T follicular helper cell (primary cell): Measurements from ENCODE around the gene DEFB123.
"Not testable (repeated sequence)": the region's sequence is repeated elsewhere in the genome, so short reads cannot be mapped to it uniquely, and the experiment has no call there.

Experiments
- DNase-seq: peaks from one replicate; pipeline ENCODE4 v3.0.0-alpha.2; 2020; ENCODE audit warnings: low read depth
- total RNA-seq, 2 experiments: gene quantifications; one replicate each; lab custom pipeline; 2026; lab: John Stamatoyannopoulos, UW

DEFB123 gene
- 0 reads per million in 2 experiments for total RNA-seq

DNA sequence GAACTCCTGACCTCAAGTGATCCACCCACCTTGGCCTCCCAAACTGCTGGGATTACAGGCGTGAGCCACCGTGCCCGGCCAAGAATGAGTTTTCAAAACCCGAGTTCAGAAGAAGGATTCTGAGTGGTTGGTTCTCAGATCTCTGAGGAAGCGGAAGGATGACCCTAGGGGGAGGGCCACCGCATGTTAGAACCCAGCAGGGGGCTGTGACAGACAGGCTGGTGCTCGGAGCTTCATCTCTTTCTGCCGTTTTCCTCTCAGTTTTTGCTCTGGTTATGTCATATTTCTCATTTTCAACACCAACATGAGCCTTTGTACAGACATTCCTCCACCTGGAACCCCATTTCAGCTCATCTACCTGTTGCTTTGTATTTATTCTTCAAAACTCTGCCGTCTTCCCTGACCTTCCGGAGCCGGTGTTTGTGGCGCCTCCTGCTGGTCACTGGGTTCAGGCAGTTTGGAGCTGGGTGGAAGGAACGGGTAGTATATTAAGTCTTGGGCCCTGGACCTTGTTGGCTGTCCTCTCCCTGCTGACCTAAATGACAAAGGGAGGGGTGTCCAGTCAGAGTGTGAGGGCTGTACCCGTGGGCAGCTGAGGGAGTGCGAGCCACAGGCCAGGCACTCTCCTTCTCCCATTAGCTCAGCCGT, at the start of gene DEFB123:
TSS of gene DEFB123 (plus strand) at position 621 of the 648 bp plus-strand sequence. CDS start 67 bp downstream, outside the sequence.
- no peak for DNase-seq

- no peak for DNase-seq
Measured at GRCh38 chr20:31392836-31393235, 47.6 kb upstream of the DEFB123 start.

DNA sequence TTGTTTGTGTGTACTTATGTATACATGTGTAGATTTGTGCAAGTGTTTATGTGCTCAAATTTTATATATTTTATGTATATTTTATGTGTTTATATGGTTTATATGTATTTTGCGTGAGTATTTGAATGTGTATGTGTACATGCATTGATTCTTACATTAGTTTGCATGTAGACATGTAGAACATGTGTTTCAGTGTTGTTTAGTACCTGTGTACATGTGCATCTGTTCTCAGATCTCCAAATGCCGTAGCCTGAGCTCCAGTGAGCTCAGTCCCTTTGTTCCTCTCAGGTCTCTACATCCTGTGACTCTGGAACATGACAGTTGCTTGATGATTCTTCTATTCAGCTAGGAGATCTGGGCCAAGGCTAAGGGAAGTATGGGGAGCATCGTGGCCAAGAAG, 45.5 kb upstream of the DEFB123 start:
- no peak for DNase-seq

GRCh38 chr20:31403886-31404285, 36.5 kb upstream of the DEFB123 start:
- DNase-seq: no peak

DNA sequence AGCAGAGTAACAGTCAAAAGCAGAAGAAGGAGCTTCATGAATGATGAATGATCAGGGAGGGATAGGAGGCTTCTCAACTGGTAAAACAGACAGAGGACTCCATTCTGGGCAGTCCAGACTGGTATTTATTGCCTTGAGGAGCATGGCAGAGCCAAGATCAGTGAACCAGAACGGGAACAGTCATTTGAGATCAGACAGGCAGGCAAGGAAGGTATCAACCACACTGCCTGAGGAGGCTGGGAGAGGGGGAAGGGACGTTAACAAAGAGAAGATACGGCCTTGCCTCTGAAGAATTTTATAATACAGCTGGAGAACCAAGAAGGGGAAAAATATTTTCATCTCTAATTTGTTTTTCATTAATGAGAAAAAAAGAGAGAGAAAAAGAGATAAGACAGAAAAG, 34.3 kb upstream of the DEFB123 start, which contains the start of gene DEFB121:
TSS of gene DEFB121 (minus strand) at position 101 of the 400 bp plus-strand sequence. CDS start at position 38, 63 bp downstream.
- no peak for DNase-seq

DNA sequence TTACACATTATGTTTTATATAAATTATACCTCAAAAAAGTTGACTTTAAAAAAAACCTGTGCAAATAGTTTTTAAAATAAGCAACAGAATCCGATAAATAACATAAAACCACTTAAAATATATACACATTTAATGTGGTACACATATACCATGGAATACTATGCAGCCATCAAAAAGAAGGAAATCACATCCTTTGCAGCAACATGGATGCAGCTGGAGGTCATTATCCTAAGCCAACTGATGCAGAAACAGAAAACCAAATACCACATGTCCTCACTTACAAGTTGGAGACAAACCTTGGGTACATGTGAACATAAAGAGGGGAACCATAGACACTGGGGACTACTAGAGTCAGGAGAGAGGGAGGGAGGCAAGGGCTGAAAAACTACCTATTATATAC, 30.4 kb upstream of the DEFB123 start:
- DNase-seq: no peak

DNA sequence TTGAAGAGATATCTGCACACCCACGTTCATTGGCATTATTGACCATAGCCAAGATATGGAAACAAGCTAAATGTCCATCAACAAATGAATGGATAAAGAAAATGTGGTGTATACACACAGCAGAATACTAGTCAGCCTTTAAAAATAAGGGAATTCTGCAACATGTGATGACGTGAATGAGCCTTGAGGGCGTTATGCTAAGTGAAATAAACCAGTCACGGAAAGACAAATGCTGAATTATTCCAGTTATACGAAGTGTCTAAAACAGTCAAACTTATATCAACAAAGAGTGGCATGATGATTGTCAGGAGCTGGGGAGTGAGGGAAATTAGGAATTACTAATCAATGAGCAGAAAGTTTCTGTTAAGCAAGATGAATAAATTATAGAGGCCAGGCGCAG, 26.1 kb upstream of the DEFB123 start:
- no peak for DNase-seq

GRCh38 chr20:31415653-31416052, 24.8 kb upstream of the DEFB123 start:
- DNase-seq: no peak

DNA sequence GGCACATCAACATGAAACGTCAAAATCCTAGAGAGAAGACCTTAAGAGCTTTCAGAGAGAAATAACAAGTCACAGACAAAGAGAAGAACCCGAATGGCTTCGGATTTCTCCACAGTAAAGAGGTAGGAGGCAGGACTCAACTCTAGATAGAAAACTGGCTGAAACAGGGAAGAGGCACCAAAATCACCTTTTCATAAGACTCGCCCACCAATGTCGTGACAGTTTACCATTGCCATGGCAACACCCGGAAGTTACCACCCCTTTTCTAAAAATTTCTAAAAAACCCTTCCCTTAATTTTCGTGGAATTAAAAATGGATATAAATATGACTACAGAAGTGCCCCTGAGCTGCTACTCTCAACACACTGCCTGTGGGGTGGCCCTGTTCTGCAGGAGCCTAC, 22.1 kb upstream of the DEFB123 start:
- DNase-seq: no peak

DNA sequence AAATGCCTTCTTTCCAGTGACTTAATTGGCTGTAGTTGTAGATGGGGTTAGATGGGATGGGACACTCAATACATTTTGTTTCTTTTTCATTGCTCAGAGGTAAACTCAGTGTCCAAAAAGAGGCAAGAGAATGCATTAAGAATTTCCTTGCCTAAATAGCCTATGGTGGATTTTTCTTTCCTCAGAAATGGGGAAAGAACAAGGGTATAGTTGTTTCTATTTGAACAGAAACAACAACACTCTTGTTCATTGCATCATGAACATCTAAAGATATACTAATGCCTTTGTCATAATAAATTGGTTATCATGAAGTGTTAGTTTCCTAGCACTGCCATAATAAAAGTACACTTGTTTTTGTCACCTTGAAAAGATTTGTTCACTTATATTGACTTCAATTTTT, 14.6 kb upstream of the DEFB123 start:
- no peak for DNase-seq

DNA sequence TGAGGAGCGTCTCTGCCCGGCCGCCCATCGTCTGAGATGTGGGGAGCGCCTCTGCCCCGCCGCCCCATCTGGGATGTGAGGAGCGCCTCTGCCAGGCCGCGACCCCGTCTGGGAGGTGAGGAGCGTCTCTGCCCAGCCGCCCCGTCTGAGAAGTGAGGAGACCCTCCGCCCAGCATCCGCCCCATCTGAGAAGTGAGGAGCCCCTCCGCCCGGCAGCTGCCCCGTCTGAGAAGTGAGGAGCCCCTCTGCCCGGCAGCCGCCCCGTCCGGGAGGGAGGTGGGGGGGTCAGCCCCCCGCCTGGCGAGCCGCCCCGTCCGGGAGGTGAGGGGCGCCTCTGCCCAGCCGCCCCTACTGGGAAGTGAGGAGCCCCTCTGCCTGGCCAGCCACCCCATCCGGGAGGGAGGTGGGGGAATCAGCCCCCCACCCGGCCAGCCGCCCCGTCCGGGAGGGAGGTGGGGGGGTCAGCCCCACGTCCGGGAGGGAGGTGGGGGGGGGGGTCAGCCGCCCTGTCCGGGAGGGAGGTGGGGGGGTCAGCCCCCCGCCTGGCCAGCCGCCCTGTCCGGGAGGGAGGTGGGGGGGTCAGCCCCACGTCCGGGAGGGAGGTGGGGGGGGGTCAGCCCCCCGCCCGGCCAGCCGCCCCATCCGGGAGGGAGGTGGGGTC, 13.4 kb upstream of the DEFB123 start:
- not testable (repeated sequence) for DNase-seq

DNA sequence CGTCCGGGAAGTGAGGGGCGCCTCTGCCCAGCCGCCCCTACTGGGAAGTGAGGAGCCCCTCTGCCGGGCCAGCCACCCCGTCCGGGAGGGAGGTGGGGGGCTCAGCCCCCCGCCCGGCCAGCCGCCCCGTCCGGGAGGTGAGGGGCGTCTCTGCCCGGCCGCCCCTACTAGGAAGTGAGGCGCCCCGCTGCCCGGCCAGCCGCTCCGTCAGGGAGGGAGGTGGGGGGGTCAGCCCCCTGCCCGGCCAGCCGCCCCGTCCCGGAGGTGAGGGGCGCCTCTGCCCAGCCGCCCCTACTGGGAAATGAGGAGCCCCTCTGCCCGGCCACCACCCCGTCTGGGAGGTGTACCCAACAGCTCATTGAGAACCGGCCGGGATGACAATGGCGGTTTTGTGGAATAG, 12.9 kb upstream of the DEFB123 start:
- not testable (repeated sequence) for DNase-seq

DNA sequence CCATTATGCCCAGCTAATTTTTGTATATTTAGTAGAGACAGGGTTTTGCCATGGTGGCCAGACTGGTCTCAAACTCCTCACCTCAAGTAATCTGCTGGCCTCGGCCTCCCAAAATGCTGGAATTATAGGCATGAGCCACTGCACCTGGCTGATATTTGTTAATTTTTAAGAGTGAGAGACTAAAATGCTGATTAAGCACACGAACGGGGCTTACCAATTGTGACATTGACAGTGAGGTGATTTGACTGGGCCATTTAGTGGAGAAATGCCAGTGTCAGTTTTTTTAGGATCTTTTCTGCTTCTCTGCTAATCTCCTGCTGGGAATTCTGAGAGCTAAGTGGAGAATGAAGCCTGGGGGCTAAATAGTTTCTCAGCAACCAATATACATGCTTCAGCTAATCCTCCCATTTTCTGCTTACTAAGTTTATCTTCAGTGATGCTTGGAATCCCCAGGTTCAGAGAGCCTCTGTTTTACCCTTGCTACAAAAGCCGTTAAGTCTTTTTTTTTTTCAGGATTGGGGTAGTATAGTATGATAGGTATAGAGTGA, 9.8 kb upstream of the DEFB123 start:
- DNase-seq: no peak

- no peak for DNase-seq
Measured at GRCh38 chr20:31446084-31446819, 5.8 kb downstream of the DEFB123 start.

DNA sequence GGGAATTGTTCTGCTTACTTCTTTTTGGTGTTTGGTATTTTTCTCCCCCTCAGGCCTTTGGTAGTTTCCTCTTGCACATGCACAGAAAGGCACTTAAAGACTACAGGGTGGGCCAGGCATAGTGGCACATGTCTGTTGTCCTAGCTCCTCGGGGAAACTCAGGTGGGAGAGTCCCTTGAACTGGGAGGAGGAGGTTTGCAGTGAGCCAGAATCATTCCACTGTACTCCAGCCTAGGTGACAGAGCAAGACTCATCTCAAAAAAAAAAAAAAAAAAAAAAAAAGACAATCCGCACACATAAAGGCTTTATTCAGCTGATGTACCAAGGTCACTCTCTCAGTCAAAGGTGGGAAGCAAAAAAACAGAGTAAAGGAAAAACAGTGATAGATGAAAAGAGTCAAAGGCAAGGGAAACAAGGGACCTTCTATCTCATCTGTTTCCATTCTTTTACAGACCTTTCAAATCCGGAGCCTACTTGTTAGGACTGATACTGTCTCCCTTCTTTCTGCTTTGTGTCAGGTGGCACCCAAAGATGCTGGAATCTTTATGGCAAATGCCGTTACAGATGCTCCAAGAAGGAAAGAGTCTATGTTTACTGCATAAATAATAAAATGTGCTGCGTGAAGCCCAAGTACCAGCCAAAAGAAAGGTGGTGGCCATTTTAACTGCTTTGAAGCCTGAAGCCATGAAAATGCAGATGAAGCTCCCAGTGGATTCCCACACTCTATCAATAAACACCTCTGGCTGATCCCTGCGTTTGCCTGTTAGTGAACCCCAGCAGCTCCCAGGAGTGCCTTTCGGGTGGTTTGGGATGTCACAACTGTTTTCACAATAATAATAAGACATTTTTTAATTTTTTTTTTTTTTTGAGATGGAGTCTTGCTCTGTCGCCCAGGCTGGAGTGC, 9.3 kb downstream of the DEFB123 start:
- DNase-seq: no peak

DNA sequence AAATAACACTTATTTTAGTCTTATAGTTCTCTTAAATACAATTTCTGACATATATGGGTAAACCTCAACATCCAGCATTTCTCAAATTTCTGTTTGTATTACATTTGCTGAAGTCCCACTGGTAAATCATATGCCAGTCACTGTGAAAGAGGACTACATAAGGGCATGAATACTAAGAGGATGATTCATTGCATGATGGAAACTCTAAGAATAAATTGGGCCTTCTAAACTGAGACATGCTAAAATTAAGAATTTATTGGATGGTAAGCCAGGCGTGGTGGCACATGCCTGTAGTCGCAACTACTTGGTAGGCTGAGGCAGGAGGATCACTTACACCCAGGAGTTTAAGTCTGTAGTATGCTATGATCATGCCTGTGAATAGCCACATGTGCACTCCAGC, 12.1 kb downstream of the DEFB123 start:
- no peak for DNase-seq

DNA sequence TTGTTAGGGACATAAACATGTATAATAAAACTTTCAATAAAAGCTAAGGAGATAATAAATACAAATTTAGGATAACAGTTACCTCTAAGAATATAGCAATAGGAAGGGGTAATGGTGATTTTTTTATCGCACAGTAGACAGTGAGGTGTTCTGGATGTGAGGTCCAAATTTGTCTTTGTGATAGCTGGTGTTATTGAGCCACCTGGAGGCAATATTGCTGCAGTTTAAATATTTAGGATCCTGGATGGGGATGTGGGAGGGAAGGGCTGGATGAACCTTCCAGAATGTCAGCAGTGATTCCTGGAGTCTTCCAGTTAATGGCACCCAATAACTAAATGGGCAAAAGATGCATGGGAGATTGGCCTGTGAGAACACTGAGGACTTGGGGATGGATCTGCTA, 13.9 kb downstream of the DEFB123 start:
- DNase-seq: no peak

- DNase-seq: not testable (repeated sequence)
Measured at GRCh38 chr20:31470946-31471345, 30.5 kb downstream of the DEFB123 start.

GRCh38 chr20:31472395-31473330, 32.2 kb downstream of the DEFB123 start:
- no peak for DNase-seq

GRCh38 chr20:31473331-31474096, 33.1 kb downstream of the DEFB123 start:
- DNase-seq: no peak
